Sigmoid colon (tissue), 7 donors: ENCODE measurements around the gene MAP1LC3B2. TPM values are rescaled to one million over a fixed set of nuclear protein-coding genes. Genes with fewer than 3 reads are reported as not detected.

Source experiments
- DNase-seq: peaks from one replicate; pipeline ENCODE4 v3.0.0-alpha.2; 2019
- H3K27ac ChIP-seq, 4 donors: fragments of 200-600 bp; sonication (generic); one replicate each; pipeline ENCODE4 v1.5.1; 2016 to 2019; ENCODE audit warnings: mild to moderate bottlenecking in 1 of 4
- H3K27me3 ChIP-seq, 3 donors: fragments of 200-600 bp; sonication (generic); one replicate each; pipeline ENCODE4 v1.5.1; 2019; ENCODE audit warnings: mild to moderate bottlenecking in 1 of 3
- H3K36me3 ChIP-seq, 4 donors: fragments of 200-600 bp; sonication (generic); one replicate each; pipeline ENCODE4 v1.5.1; 2016 to 2019
- H3K4me1 ChIP-seq, 4 donors: fragments of 200-600 bp; sonication (generic); one replicate each; pipeline ENCODE4 v1.5.1; 2017 to 2019
- H3K4me3 ChIP-seq, 4 donors: fragments of 200-600 bp; sonication (generic); one replicate each; pipeline ENCODE4 v1.5.1; 2017 to 2019; ENCODE audit warnings: mild to moderate bottlenecking in 2 of 4, moderate library complexity in 1 of 4
- H3K9me3 ChIP-seq, 4 donors: fragments of 200-600 bp in 3 of 4; sonication (generic) in 3 of 4; one replicate each; pipeline versions ENCODE4 v1.5.1 to v1.6.1; 2013 to 2019
- EP300 ChIP-seq, 4 donors: sonication (generic); formaldehyde crosslinking; IDR thresholded peaks; one replicate each; pipeline ENCODE4 v1.6.1; 2017; ENCODE audit warnings: antibody characterized with exemption in 4 of 4
- POLR2A ChIP-seq, 2 donors: fragments of 450-650 bp; IDR thresholded peaks; one replicate each; pipeline ENCODE4 v1.6.1; 2016; ENCODE audit warnings: antibody characterized with exemption in 2 of 2, mild to moderate bottlenecking in 2 of 2, moderate library complexity in 2 of 2
- POLR2AphosphoS5 ChIP-seq, 4 donors: sonication (generic); formaldehyde crosslinking; IDR thresholded peaks; one replicate each; pipeline ENCODE4 v1.6.1; 2017; ENCODE audit warnings: antibody characterized with exemption in 4 of 4
- WGBS, 2 donors: extraction: QIAGEN DNeasy Blood & Tissue Kit; methylation state at CpG; one replicate each; pipeline ENCODE4 v1.1.7; 2013; 5-methylcytosine and 5-hydroxymethylcytosine counted together
- intact Hi-C: fragments of 100-400 bp; cut with DNase I; formaldehyde crosslinking; loops from one replicate; pipeline ENCODE4 v1.15.1; 2023
- polyA plus RNA-seq, 3 donors: library from polyadenylated mRNA; stranded (reverse); fragments of 200-250 nt; gene quantifications; one replicate each; pipeline ENCODE4 v1.2.3, GENCODE V29; 2013
- total RNA-seq, 4 donors: library from RNA; depleted of rRNA; stranded (reverse); fragments of >200 nt; gene quantifications; one replicate each; pipeline ENCODE4 v1.1.0, GENCODE V29; 2016
- TF ChIP-seq, protein P1 (sequence below), 4 experiments: fragments of 450-650 bp in 3 of 4; fragments of 200-600 bp in 1 of 4; IDR thresholded peaks; one replicate each; pipeline ENCODE4 v1.5.1; 2016 to 2019; ENCODE audit warnings: antibody characterized with exemption in 4 of 4, mild to moderate bottlenecking in 3 of 4, moderate library complexity in 2 of 4
- donor health status: healthy with polysubstance abuse.
- donor health status: Bipolar disorder and iron deficiency.
- donor health status: healthy.

MAP1LC3B2 gene
- total and polyA plus RNA-seq, 7 donors = 0.90 to 6.2 (median 2.9) TPM; not detected in 3

DNA sequence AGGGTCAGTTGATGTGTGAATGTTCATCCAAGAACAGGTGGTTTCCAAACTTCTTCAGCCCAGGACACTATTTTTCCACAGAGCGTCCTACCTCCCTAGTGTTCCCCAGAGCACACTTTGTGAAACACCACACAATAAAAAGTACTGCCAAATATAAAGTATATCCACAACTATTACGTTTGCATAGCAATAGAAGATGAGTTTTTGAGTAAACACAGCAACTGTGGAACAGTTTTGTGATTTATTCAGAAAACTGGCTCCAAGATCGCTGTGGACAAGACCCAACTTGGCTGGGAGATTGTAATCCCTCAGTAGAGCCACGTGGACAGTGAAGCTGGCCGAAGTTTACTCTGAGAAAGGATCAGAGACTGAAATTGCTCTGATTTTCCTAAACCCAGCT, 14.5 kb upstream of the MAP1LC3B2 start:
- DNase-seq = peak; percentile 91
- Histone ChIP-seq H3K4me3 (no peak overlapping the region), H3K36me3 (no peaks in the 10 kb centered on the region), H3K27me3 (no peaks in the 10 kb centered on the region), H3K9me3 (no peaks in the 10 kb centered on the region), H3K4me1 (peaks cover 0 to 43% (median 21%) of the 10 kb centered on the region in 4 donors), H3K27ac (peak overlapping the region; percentile 41 to 62 (median 55))
- 54 to 70% methylated on average over 5 of the region's 5 CpGs for WGBS, 2 donors
- TF ChIP-seq POLR2AphosphoS5 (IDR thresholded peaks at IDR 0.05) (peak; percentile 73 to 89 (median 80)), POLR2A (IDR thresholded peaks at IDR 0.05) (no peak), EP300 (IDR thresholded peaks at IDR 0.05) (peak; percentile 13 to 78 (median 57))
- intact Hi-C loops = loop anchor here (5.0 kb wide), 1 partner anchor 48 kb away; no protein-coding TSS in a partner anchor

- TF ChIP-seq POLR2A (IDR thresholded peaks at IDR 0.05) (no peak), POLR2AphosphoS5 (IDR thresholded peaks at IDR 0.05) (no peak), EP300 (IDR thresholded peaks at IDR 0.05) (no peak)
- TF ChIP-seq, protein P1, sequence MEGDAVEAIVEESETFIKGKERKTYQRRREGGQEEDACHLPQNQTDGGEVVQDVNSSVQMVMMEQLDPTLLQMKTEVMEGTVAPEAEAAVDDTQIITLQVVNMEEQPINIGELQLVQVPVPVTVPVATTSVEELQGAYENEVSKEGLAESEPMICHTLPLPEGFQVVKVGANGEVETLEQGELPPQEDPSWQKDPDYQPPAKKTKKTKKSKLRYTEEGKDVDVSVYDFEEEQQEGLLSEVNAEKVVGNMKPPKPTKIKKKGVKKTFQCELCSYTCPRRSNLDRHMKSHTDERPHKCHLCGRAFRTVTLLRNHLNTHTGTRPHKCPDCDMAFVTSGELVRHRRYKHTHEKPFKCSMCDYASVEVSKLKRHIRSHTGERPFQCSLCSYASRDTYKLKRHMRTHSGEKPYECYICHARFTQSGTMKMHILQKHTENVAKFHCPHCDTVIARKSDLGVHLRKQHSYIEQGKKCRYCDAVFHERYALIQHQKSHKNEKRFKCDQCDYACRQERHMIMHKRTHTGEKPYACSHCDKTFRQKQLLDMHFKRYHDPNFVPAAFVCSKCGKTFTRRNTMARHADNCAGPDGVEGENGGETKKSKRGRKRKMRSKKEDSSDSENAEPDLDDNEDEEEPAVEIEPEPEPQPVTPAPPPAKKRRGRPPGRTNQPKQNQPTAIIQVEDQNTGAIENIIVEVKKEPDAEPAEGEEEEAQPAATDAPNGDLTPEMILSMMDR (IDR thresholded peaks at IDR 0.05) = no peak
- H3K27ac ChIP-seq = peak overlapping the region in 3 of 4 donors; percentile 22 to 62 (median 30)
- peaks cover 0 to 38% (median 16%) of the 10 kb centered on the region in 4 donors for H3K4me1 ChIP-seq
- no peak overlapping the region for H3K4me3 ChIP-seq
- no peaks in the 10 kb centered on the region for H3K36me3 ChIP-seq
- intact Hi-C loops = no loop called here
- H3K27me3 ChIP-seq = no peaks in the 10 kb centered on the region
- DNase-seq = no peak
- 69 to 70% methylated on average over 6 of the region's 6 CpGs for WGBS, 2 donors
- no peaks in the 10 kb centered on the region for H3K9me3 ChIP-seq
Observed at GRCh38 chr12:116545144-116545543, 14.0 kb upstream of the MAP1LC3B2 start.

DNA sequence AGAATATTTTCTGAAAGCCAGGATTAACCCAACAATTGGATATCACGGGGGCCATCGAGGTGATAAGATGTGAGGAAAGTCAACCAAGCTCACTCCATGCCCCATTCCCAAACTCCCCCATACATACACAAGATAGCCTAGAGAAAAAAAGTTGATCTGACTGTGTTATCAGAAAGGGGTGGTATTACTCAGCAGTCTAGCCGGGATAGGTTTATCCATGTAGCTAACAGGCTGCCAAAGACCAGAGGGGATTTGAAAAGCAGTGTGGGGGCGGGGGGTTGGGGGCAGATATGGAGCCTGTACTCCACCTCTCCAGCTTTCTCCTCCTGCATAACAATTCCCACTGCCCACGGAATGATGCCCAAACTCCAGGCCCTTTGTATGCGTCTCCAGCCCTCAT, 13.2 kb upstream of the MAP1LC3B2 start:
- 94 to 98% methylated on average over 6 of the region's 6 CpGs for WGBS, 2 donors

DNA sequence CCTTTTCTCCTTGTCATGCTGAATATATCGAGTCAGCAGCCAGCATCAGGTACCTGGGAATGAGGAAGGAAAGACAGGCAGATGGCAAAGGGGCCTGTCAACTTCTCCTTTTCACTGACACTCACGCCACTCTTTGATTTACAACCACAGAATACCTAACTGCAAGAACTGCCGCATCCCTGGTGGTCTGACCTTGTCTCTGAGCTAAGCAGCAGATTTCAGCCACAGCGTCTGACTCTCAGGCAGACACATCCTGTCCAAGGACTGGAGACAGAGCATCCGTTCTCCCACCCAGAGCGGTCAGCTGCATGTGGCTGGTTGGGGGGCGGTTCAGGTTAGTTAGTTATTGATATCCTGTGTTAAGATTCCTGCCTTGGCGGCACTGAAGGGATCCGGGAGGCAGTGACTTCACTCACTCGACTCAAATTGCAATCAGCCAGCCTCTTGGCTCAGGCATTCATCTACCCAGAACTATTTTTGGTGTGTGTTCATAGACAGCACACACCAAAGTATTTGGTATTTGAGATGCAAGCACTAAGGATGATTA, 11.2 kb upstream of the MAP1LC3B2 start:
- Histone ChIP-seq H3K27ac (no peak overlapping the region), H3K36me3 (no peaks in the 10 kb centered on the region), H3K4me3 (no peak overlapping the region), H3K27me3 (no peaks in the 10 kb centered on the region), H3K9me3 (no peaks in the 10 kb centered on the region), H3K4me1 (peaks cover 0 to 32% (median 11%) of the 10 kb centered on the region in 4 donors)
- TF ChIP-seq EP300 (IDR thresholded peaks at IDR 0.05) (no peak), POLR2A (IDR thresholded peaks at IDR 0.05) (no peak), POLR2AphosphoS5 (IDR thresholded peaks at IDR 0.05) (no peak)
- TF ChIP-seq, protein P1 (IDR thresholded peaks at IDR 0.05) = no peak
- WGBS, 2 donors = 37 to 77% methylated on average over 10 of the region's 10 CpGs
- no peak for DNase-seq
- intact Hi-C loops = no loop called here

More for the DNA sequence above, 13.2 kb upstream of the MAP1LC3B2 start:
- no peak for DNase-seq
- intact Hi-C loops = no loop called here
- Histone ChIP-seq H3K9me3 (no peaks in the 10 kb centered on the region), H3K27me3 (no peaks in the 10 kb centered on the region), H3K27ac (peak overlapping the region in 2 of 4 donors; percentile 25 to 30), H3K4me3 (no peak overlapping the region), H3K4me1 (peaks cover 0 to 32% (median 11%) of the 10 kb centered on the region in 4 donors), H3K36me3 (no peaks in the 10 kb centered on the region)
- TF ChIP-seq EP300 (IDR thresholded peaks at IDR 0.05) (no peak), POLR2A (IDR thresholded peaks at IDR 0.05) (no peak), POLR2AphosphoS5 (IDR thresholded peaks at IDR 0.05) (no peak)
- TF ChIP-seq, protein P1 (IDR thresholded peaks at IDR 0.05) = no peak

GRCh38 chr12:116549993-116550392, 9.2 kb upstream of the MAP1LC3B2 start:
- no peaks in the 10 kb centered on the region for H3K27me3 ChIP-seq
- TF ChIP-seq POLR2A (IDR thresholded peaks at IDR 0.05) (no peak), POLR2AphosphoS5 (IDR thresholded peaks at IDR 0.05) (no peak), EP300 (IDR thresholded peaks at IDR 0.05) (no peak)
- TF ChIP-seq, protein P1 (IDR thresholded peaks at IDR 0.05) = no peak
- no peak overlapping the region for H3K4me3 ChIP-seq
- DNase-seq = no peak
- intact Hi-C loops = loop anchor here (5.0 kb wide), 1 partner anchor 37 kb away; no protein-coding TSS in a partner anchor
- no peak overlapping the region for H3K27ac ChIP-seq
- 87 to 89% methylated on average over 10 of the region's 10 CpGs for WGBS, 2 donors
- peaks cover 0 to 19% (median 3%) of the 10 kb centered on the region in 4 donors for H3K4me1 ChIP-seq
- H3K9me3 ChIP-seq = no peaks in the 10 kb centered on the region
- no peaks in the 10 kb centered on the region for H3K36me3 ChIP-seq
